ENCODE data around the gene DCHS2.

DCHS2 gene

GRCh38 chr4:154186035-154186434 lies 305.6 kb downstream of the DCHS2 start:
- DNase-seq = no peak

- no peak for DNase-seq
Measured at GRCh38 chr4:154184238-154184637, 307.4 kb downstream of the DCHS2 start.

DNA sequence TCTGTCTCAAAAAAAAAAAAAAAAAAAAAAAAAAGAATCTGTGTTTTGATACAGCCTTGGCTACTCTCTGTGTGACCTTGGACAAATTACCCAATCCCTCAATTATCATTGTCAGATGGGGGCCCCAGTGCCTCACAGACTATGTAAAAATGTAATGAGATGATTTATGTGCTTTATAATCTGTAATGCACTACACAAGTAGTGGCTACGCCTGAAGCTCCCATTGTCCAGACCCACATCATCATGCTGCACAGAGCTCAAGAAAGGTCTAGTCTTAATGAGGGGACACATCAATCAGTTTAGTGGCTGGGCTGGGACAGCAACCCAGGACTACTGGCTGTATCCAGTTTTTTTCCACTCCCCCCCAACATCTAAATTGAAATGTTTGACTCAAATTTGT lies 308.3 kb downstream of the DCHS2 start:
- no peak for DNase-seq
